GM23338 (cell line): ENCODE data around the gene ISG15. TPM values are rescaled to one million over a fixed set of nuclear protein-coding genes. Genes with fewer than 3 reads are reported as not detected.
A peak's percentile ranks its signal among the peaks of the same experiment; 100 is the strongest.

Experiments
- ATAC-seq: fragments of 200-7000 bp; cut with Tn5 transposase; 3 replicates; pipeline ENCODE4 v1.9.1; 2020
- DNase-seq: peaks from one replicate; pipeline ENCODE4 v3.0.0-alpha.2; 2015; ENCODE audit warnings: low spot score
- H2AFZ ChIP-seq: fragments of 200-600 bp; sonication (generic); 2 replicates; pipeline ENCODE4 v1.8.0; 2016; ENCODE audit warnings: antibody characterized with exemption, mild to moderate bottlenecking, moderate library complexity
- H3F3A ChIP-seq: fragments of 200-600 bp; sonication (generic); replicated peaks from 2 replicates; pipeline ENCODE4 v1.8.0; 2017; ENCODE audit warnings: antibody characterized with exemption, mixed run types, low read depth
- H3K27ac ChIP-seq: fragments of 200-600 bp; sonication (generic); 2 replicates; pipeline ENCODE4 v1.6.1; 2016; ENCODE audit warnings: low read depth
- H3K27me3 ChIP-seq: fragments of 200-600 bp; sonication (generic); 2 replicates; pipeline ENCODE4 v1.8.0; 2016; ENCODE audit warnings: mild to moderate bottlenecking, mixed run types, moderate library complexity; ENCODE audit not compliant: insufficient read depth
- H3K36me3 ChIP-seq: fragments of 200-600 bp; sonication (generic); 2 replicates; pipeline ENCODE4 v1.8.0; 2016; ENCODE audit warnings: mild to moderate bottlenecking; ENCODE audit not compliant: insufficient read depth
- H3K4me1 ChIP-seq: fragments of 200-600 bp; sonication (generic); 2 replicates; pipeline ENCODE4 v1.8.0; 2016; ENCODE audit warnings: mild to moderate bottlenecking, moderate library complexity; ENCODE audit not compliant: insufficient read depth
- H3K4me2 ChIP-seq: fragments of 200-600 bp; sonication (generic); 2 replicates; pipeline ENCODE4 v1.7.1; 2017; ENCODE audit warnings: mixed run types
- H3K4me3 ChIP-seq: fragments of 200-600 bp; sonication (generic); 2 replicates; pipeline ENCODE4 v1.6.1; 2016; ENCODE audit warnings: mixed run types
- H3K79me2 ChIP-seq: fragments of 200-600 bp; sonication (generic); replicated peaks from 2 replicates; pipeline ENCODE4 v1.8.0; 2017; ENCODE audit warnings: mild to moderate bottlenecking; ENCODE audit not compliant: insufficient read depth
- H3K9me2 ChIP-seq: fragments of 200-600 bp; sonication (generic); 2 replicates; pipeline ENCODE4 v1.8.0; 2017; ENCODE audit not compliant: insufficient read depth
- H4K20me1 ChIP-seq: fragments of 200-600 bp; sonication (generic); replicated peaks from 2 replicates; pipeline ENCODE4 v1.8.0; 2017; ENCODE audit warnings: mild to moderate bottlenecking; ENCODE audit not compliant: insufficient read depth
- H3K27ac Mint-ChIP-seq: 2 replicates; pipeline ENCODE4 v1.8.0; 2020; ENCODE audit warnings: inconsistent platforms, mild to moderate bottlenecking, moderate library complexity, mixed read lengths
- H3K27me3 Mint-ChIP-seq: 3 replicates; pipeline ENCODE4 v1.8.0; 2022; ENCODE audit warnings: low read depth, mild to moderate bottlenecking, moderate library complexity, mixed read lengths, inconsistent platforms; ENCODE audit not compliant: insufficient read depth, poor library complexity
- H3K36me3 Mint-ChIP-seq: 3 replicates; pipeline ENCODE4 v1.8.0; 2021; ENCODE audit warnings: low read depth, mild to moderate bottlenecking, inconsistent platforms, moderate library complexity, mixed read lengths
- H3K4me1 Mint-ChIP-seq: 3 replicates; pipeline ENCODE4 v1.8.0; 2020; ENCODE audit warnings: mild to moderate bottlenecking, inconsistent platforms, mixed read lengths
- H3K4me3 Mint-ChIP-seq: 3 replicates; pipeline ENCODE4 v1.8.0; 2021; ENCODE audit warnings: moderate library complexity, mild to moderate bottlenecking, inconsistent platforms, mixed read lengths
- H3K9me3 Mint-ChIP-seq: 3 replicates; pipeline ENCODE4 v1.8.0; 2020; ENCODE audit warnings: moderate library complexity, mild to moderate bottlenecking, inconsistent platforms, mixed read lengths
- EZH2 ChIP-seq: fragments of 200-600 bp; sonication (generic); IDR thresholded peaks from one replicate; pipeline ENCODE4 v1.8.0; 2017; ENCODE audit warnings: antibody characterized with exemption, mild to moderate bottlenecking, low read depth; ENCODE audit not compliant: unreplicated experiment
- EZH2phosphoT487 ChIP-seq: fragments of 200-600 bp; sonication (generic); IDR thresholded peaks from one replicate; pipeline ENCODE4 v1.8.1; 2018; ENCODE audit warnings: antibody characterized with exemption; ENCODE audit not compliant: unreplicated experiment
- JUNB ChIP-seq: IDR thresholded peaks from one replicate; pipeline ENCODE4 v1.6.1; 2016; ENCODE audit warnings: antibody characterized with exemption; ENCODE audit not compliant: unreplicated experiment
- POLR2AphosphoS5 ChIP-seq: IDR thresholded peaks from 2 replicates; pipeline ENCODE4 v1.6.1; 2016; ENCODE audit warnings: antibody characterized with exemption, low read depth
- STAT1 ChIP-seq: IDR thresholded peaks from one replicate; pipeline ENCODE4 v1.6.1; 2016; ENCODE audit warnings: antibody characterized with exemption; ENCODE audit not compliant: unreplicated experiment
- ZNF114 ChIP-seq: fragments of 250-450 bp; sonication (Bioruptor Pico); IDR thresholded peaks from 2 replicates; pipeline ENCODE4 v1.5.0; 2020; ENCODE audit warnings: mild to moderate bottlenecking, moderate library complexity
- ZNF331 ChIP-seq: fragments of 250-450 bp; sonication (Bioruptor Pico); IDR thresholded peaks from 2 replicates; pipeline ENCODE4 v1.5.0; 2020; ENCODE audit warnings: low read depth, mild to moderate bottlenecking, moderate library complexity
- polyA plus RNA-seq: library from polyadenylated mRNA; unstranded; fragments of >200 nt; fragmentation: Nextera tagmentation; extraction: Ambion mirVana; gene quantifications from 2 replicates; pipeline ENCODE4 v1.2.1, GENCODE V29; 2016
- total RNA-seq: library from RNA; depleted of rRNA; stranded (reverse); fragments of >200 nt; shearing (Covaris generic); gene quantifications from 2 replicates; pipeline ENCODE4 v1.2.3, GENCODE V29; 2014
- TF ChIP-seq, protein P1 (sequence below): IDR thresholded peaks from one replicate; pipeline ENCODE4 v1.6.1; 2018; ENCODE audit warnings: antibody characterized with exemption; ENCODE audit not compliant: unreplicated experiment
- TF ChIP-seq, protein P2 (sequence below): IDR thresholded peaks from 2 replicates; pipeline ENCODE4 v1.6.1; 2016; ENCODE audit warnings: antibody characterized with exemption

ISG15 gene
- total and polyA plus RNA-seq, 2 experiments from 2014 or later, result 52.9 to 101 TPM

DNA sequence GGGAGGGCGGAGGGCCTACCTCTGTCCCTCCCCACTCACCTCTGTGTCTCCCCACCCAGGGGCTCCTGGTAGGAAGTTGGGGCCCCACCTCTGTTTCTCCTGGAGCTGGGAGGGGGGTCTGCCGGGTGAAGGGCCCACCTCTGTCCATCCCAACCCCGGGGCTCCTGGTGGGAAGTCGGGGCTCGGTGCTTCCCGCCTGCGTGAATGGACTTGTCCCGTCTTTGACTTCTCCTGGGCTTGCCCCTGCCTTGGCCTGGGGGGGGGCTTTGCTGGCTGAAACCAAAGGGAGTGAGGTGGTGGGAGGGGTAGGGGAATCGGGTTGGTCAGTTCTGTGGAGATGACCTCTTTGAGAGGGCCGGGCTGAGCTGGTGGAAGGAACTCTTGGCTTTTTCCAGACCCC lies 12.4 kb downstream of the ISG15 start:
- H3K27ac Mint-ChIP-seq, result peak overlapping the region; percentile 72; the same call in 1 of the 2 replicates
- peaks cover 20% of the 10 kb centered on the region for H3K36me3 Mint-ChIP-seq
- Histone ChIP-seq H4K20me1 (peaks cover 4% of the 10 kb centered on the region; the same call in 1 of the 2 replicates), H3K4me3 (no peak overlapping the region), H3K4me2 (peak overlapping the region; percentile 43; the same call in 1 of the 2 replicates), H3K79me2 (0 out of 2 replicates have a peak, but pooled peaks cover 5% of the 10 kb centered on the region), H3K36me3 (no peaks in the 10 kb centered on the region), H3F3A (no peaks in the 10 kb centered on the region), H3K27me3 (no peaks in the 10 kb centered on the region; the same call in 1 of the 2 replicates), H3K4me1 (peaks cover 47% of the 10 kb centered on the region), H3K27ac (no peak overlapping the region), H2AFZ (no peak overlapping the region), H3K9me2 (no peaks in the 10 kb centered on the region)
- H3K27me3 Mint-ChIP-seq, result peaks cover 14% of the 10 kb centered on the region
- no peaks in the 10 kb centered on the region for H3K9me3 Mint-ChIP-seq
- TF ChIP-seq, protein P1, sequence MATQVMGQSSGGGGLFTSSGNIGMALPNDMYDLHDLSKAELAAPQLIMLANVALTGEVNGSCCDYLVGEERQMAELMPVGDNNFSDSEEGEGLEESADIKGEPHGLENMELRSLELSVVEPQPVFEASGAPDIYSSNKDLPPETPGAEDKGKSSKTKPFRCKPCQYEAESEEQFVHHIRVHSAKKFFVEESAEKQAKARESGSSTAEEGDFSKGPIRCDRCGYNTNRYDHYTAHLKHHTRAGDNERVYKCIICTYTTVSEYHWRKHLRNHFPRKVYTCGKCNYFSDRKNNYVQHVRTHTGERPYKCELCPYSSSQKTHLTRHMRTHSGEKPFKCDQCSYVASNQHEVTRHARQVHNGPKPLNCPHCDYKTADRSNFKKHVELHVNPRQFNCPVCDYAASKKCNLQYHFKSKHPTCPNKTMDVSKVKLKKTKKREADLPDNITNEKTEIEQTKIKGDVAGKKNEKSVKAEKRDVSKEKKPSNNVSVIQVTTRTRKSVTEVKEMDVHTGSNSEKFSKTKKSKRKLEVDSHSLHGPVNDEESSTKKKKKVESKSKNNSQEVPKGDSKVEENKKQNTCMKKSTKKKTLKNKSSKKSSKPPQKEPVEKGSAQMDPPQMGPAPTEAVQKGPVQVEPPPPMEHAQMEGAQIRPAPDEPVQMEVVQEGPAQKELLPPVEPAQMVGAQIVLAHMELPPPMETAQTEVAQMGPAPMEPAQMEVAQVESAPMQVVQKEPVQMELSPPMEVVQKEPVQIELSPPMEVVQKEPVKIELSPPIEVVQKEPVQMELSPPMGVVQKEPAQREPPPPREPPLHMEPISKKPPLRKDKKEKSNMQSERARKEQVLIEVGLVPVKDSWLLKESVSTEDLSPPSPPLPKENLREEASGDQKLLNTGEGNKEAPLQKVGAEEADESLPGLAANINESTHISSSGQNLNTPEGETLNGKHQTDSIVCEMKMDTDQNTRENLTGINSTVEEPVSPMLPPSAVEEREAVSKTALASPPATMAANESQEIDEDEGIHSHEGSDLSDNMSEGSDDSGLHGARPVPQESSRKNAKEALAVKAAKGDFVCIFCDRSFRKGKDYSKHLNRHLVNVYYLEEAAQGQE, result no peak
- TF ChIP-seq STAT1 (no peak), EZH2 (no peak), POLR2AphosphoS5 (no peak), ZNF114 (CRISPR knock-in tag) (no peak), ZNF331 (CRISPR knock-in tag) (no peak)
- H3K4me3 Mint-ChIP-seq, result peak overlapping the region; percentile 23; the same call in 1 of the 3 replicates
- peaks cover 34% of the 10 kb centered on the region for H3K4me1 Mint-ChIP-seq
- ATAC-seq, result no peak
- no peak for DNase-seq

DNA sequence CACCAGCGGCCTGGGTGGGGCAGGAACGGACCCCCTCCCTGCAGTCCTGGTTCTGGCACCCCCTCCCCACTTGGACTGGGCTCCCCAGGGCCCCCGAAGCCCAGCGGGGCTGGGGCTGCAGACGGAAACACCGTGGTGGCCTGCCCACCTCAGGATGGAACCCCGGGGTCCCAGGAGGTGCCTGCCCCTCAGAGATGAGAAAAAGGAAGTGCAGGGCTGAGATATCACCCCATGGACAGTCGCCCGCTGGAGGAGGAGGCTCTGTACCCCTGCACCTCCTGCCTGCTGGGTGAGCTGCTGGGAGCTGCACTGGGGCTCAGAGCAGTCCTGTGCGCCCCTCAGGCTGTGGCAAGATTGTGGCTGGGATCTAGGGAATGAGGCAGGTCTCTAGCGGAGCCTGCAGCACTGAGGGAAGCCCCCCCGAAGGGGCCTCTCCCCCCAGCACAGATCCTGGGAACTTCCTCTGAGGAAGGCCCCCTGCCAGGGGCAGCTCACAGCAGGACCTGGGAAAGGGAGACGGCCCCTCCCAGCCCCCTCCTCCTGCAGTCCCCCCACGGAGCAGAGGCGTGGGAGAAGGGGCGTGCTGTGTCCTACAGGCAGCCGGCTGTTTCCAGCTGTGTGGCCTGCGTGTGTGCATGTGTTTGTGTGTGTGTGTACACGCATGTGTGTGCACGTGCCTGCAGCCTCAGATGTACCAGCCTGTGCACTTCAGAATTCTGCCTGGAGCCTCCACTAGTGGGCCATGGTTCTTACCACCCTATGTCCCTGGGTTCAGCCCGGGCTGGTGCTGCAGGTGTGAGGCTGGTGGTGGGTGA lies 13.5 kb downstream of the ISG15 start:
- no peaks in the 10 kb centered on the region for H3K79me2 ChIP-seq
- DNase-seq (no peak), ATAC-seq (no peak)
- peaks cover 41% of the 10 kb centered on the region for H3K4me1 ChIP-seq
- H3K4me3 ChIP-seq, result no peak overlapping the region
- no peak overlapping the region for H3K27ac ChIP-seq
- H3K9me3 Mint-ChIP-seq, result no peaks in the 10 kb centered on the region
- H3K4me3 Mint-ChIP-seq, result no peak overlapping the region
- no peaks in the 10 kb centered on the region for H3K36me3 ChIP-seq
- no peaks in the 10 kb centered on the region for H3K9me2 ChIP-seq
- H3K4me1 Mint-ChIP-seq, result peaks cover 29% of the 10 kb centered on the region
- H3K27me3 Mint-ChIP-seq, result peaks cover 17% of the 10 kb centered on the region
- H3K27ac Mint-ChIP-seq, result no peak overlapping the region
- H3K4me2 ChIP-seq, result no peak overlapping the region; the same call in 1 of the 2 replicates
- H3K36me3 Mint-ChIP-seq, result peaks cover 20% of the 10 kb centered on the region
- H3K27me3 ChIP-seq, result no peaks in the 10 kb centered on the region
- peaks cover under 1% of the 10 kb centered on the region; the same call in 1 of the 2 replicates for H4K20me1 ChIP-seq
- H3F3A ChIP-seq, result no peaks in the 10 kb centered on the region
- H2AFZ ChIP-seq, result no peak overlapping the region
- TF ChIP-seq, protein P2, sequence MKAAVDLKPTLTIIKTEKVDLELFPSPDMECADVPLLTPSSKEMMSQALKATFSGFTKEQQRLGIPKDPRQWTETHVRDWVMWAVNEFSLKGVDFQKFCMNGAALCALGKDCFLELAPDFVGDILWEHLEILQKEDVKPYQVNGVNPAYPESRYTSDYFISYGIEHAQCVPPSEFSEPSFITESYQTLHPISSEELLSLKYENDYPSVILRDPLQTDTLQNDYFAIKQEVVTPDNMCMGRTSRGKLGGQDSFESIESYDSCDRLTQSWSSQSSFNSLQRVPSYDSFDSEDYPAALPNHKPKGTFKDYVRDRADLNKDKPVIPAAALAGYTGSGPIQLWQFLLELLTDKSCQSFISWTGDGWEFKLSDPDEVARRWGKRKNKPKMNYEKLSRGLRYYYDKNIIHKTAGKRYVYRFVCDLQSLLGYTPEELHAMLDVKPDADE, result no peak
- TF ChIP-seq ZNF114 (CRISPR knock-in tag) (no peak), JUNB (no peak), EZH2phosphoT487 (no peak), EZH2 (no peak), POLR2AphosphoS5 (no peak), ZNF331 (CRISPR knock-in tag) (no peak)
- TF ChIP-seq, protein P1, result no peak
